Nucleus accumbens (tissue), 56 donors: Measurements from ENCODE around the gene CHST11.

Experiments used
- DNase-seq, 56 donors: peaks; one replicate each; lab custom pipeline; 2025; lab: John Stamatoyannopoulos, UW

The CHST11 gene

GRCh38 chr12:104681012-104681690 lies 224.4 kb downstream of the CHST11 start:
- DNase-seq = no peak

DNA sequence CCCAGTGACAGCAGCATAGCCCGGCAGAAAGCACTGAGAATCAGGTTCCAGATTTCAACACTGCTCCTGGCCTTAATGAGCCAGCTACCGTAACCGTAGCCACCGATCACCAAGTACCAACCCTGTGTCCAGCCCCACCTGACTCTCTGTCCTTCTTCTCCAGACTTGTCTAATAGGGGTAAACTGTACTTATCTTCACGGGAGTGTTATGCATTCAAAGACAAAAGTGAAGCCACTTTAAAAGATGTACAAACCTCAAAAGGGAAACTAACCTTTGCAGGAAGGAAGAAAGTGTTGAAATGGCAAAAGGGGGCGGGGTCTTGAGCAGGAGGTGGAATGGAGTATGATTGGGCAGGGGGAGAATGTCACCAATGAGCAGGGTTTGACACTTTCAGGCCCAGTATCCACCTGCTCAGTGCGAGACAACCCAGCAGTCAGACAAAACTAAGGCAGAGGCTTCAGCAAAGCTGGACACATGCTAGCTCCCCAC lies 226.1 kb downstream of the CHST11 start:
- no peak for DNase-seq

DNA sequence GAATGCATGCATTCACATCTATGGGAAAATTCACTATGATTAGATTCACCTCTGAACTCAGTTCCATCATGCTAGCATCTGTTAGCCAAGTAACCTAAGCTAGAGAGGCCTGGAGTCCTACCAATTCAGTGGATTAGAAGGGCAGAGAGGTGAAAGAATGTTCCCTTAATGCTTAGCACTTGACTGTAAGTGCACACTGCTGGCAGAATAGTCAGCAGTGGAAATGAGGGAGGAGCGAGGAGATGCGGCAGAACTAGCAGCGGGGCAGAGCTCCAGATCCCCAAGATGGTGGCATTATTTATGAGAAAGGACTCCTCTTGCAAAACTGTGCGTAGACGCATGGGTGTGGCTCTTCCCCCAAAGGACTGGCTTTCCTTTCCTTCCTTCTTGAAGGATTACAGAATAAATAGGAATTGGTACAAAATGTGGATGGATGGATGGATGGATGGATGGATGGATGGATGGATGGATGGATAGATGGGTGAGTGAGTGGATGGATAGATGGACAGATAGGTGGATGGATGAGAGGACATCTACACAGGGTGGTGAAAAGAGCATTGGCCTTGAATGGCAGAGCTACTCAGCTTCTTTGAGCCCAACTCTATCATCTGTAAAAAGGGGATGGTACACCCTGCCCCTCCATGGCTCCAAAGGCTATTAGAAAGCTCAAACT lies 227.2 kb downstream of the CHST11 start:
- no peak for DNase-seq

GRCh38 chr12:104684884-104685283 lies 228.1 kb downstream of the CHST11 start:
- no peak for DNase-seq

DNA sequence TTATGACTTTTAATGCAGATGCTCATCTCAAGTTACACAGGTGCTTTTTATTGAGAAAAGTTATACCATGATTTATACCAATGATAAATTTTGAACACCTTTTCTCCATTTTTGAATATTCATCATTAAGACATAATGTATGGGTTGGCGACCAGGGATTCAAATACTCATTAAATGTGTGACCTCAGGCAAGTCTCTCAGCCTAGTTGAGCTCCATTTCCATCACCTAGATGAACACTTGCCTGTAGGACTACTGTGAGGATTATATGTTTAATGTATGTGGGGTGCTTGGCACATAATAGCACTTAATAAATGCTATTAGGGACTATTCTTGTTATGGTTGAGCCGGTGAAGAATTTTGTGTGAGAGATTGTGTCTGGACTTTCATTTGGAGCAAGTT lies 228.6 kb downstream of the CHST11 start:
- DNase-seq = no peak

- no peak for DNase-seq
These were observed 229.4 kb downstream of the CHST11 start for GRCh38 chr12:104686196-104686595.

DNA sequence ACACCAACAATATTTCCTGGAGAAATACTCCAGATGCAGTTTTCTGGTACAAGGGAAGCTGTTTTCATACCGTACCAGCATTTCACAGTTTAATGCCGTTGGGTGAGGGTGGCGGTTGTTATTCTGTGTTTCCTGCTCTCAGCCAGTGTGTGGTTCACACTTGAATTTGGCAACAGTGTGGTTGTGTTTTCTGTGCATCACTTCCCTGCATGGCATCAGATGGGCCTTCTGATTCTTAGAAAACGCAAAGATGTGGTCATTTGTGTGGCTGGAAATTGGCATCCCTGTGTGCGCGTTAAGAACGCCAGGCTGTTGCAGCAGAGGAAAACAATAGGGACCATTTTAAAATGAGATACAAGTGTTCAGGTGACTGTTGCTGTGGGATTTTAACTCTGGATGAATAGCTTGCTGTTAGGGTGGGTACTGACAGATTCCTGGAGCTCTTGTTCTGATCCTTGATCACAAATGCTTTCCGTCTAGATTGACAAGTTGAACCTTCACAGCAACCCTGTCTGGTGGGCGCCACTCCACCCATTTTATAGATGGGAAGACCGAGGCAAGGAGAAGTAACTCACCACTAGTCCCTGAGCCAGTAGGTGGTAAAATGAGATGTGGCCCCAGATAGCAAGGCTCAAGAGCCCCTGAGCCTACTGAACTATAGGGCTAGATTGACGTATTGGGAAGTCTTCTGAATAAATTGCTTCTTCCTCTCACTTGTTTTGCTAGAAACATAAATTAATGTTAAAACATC lies 231.2 kb downstream of the CHST11 start:
- no peak for DNase-seq

DNA sequence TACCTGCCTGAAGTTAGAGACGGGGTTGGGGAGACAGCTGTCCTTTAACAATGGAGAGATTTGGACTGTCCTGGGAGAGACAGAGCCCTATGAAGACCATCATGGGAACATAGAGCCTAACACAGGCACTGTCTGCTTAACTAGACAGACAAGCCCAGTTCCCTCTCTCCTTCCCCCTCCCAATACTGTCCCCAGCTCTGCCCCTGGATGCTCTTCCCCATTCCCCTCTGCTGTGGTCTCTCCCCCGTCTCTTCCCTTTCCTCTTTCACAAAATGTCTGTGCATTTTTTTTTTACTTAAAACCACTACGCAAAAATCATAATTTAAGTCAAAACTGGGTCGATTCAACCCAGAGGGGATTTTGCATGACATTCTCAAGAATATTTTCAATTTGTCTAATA lies 232.9 kb downstream of the CHST11 start:
- no peak for DNase-seq

DNA sequence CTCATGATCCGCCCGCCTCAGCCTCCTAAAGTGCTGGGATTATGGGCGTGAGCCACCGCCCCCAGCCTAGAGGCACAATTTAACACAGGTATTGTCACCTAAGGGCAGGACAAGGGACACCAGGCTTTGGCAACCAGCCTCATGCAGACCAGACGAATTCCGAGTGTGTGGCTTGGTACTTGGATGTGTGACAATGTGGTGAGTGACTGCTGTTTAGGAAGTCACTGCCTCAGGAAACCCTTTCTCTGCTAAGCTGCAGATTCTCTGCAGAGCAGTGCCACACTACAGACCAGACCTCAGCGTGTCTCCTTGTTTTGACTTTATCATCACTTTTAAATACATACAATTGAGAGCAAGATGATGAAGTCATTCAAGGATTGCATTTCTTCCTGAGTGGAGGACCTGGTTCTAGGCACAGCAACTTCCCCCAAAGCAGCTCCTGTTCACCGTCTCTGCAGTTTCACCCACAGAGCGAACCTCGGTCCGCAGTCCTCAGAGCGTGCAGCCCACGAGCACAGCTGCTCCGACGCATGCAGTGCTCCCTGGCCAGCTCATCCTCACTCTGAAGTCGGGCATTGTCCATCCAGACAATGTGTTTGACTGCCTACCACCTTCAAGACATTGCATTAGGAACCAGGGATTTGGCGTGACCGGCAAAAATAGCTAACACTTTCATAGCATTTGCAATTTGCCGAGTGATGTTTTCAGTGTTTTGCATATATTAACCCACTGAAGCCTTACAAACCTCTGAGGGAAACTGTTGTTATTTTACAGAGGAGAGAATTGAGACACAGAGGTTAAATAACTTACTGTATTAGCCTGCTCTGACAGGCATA lies 235.2 kb downstream of the CHST11 start:
- DNase-seq = no peak

DNA sequence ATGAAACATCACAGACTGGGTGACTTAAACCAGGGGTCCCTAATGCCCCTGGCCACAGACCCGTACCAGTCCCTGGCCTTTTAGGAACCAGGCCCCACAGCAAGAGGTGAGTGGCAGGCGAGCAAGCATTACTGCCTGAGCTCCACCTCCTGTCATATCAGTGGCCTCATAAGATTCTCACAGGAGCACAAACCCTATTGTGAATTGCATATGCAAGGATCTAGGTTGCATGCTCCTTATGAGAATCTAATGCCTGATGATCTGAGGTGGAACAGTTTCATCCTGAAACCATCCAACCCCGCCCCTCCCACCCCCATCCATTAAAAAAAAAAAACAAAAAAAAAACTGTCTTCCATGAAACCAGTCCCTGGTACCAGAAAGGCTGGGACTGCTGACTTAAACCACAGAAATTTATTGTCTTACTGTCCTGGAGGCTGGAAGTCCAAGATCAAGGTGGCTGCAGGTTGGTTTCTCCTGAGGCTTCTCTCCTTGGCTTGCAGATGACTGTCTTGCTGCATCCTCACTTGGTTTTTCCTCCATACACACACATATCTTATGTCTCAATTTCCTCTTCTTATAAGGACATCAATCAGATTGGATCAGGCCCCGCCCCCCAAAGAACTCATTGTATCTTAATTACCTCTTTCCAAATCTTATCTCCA lies 235.9 kb downstream of the CHST11 start:
- DNase-seq = no peak

- no peak for DNase-seq
These were observed 236.7 kb downstream of the CHST11 start for GRCh38 chr12:104693493-104693892.

DNA sequence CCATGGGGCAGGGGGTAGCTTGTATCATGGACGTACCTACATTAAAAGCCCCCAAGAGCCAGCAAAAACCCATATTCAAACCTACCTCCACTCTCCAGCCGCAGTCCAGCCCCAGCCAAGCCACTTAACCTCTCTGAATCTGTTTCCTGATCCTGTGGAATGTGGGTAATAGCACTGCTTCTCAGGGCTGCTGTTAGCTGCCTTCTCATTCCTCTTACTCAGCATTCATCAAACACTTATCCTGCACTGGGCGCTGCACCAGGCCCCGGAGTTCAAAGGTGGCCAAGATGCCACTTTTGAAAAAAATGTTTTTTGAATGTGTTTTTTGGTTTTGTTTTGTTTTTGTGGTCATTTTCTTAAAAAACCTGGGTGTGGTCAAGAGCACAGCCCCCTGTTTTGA lies 237.4 kb downstream of the CHST11 start:
- DNase-seq = no peak

- no peak for DNase-seq
These were observed 238.0 kb downstream of the CHST11 start for GRCh38 chr12:104694711-104695110.

- DNase-seq = peak in 3 of 56 donors; percentile 10 to 40 (median 27)
These were observed 238.9 kb downstream of the CHST11 start for GRCh38 chr12:104695453-104696148.

DNA sequence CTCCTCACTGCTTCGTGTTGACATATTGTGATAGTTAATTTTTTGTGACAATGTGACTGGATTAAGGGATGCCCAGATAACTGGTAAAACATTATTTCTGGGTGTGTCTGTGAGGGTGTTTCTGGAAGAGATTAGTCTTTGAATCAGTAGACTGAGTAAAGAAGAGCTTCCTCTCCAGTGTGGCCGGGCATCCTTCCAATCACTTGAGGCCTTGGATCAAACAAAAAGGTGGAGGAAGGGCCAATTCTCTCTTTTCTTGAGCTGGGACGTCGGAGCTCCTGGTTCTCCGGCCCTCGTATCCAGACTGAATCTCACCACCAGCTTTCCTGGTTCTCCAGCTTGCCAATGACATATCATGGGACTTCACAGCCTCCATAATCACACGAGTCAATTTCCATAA lies 240.4 kb downstream of the CHST11 start:
- DNase-seq = no peak

GRCh38 chr12:104698871-104699270 lies 242.1 kb downstream of the CHST11 start:
- DNase-seq = no peak

GRCh38 chr12:104699489-104700190 lies 242.9 kb downstream of the CHST11 start:
- no peak for DNase-seq

DNA sequence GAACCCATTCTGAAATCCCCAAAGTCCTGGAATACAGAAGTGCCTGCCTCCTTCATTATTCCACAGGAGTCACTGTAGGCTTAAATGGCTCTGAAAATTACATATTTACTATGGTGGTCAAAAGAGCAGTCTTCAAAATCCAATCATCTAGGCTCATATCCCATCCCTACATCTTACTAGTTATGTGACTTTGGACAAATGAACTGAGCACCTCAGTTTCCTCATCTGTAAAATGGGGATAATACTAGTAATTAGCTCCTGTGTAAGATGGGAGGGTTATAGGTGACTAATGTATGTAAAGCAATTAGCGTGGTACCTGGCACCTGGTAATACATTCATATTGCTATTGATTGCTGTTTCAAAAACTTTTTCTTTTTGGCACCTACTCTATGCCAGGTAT lies 243.6 kb downstream of the CHST11 start:
- no peak for DNase-seq

- no peak for DNase-seq
These were observed 244.6 kb downstream of the CHST11 start for GRCh38 chr12:104701301-104701700.
